Panc1 (cell line): Measurements from ENCODE around the gene FANCB.

ENCODE experiments used
- CTCF ChIP-seq: fragments of 450-650 bp; IDR thresholded peaks from 2 replicates; pipeline ENCODE4 v1.5.1; 2017; ENCODE audit warnings: mild to moderate bottlenecking
- POLR2AphosphoS5 ChIP-seq: IDR thresholded peaks from 2 replicates; pipeline ENCODE4 v1.6.1; 2012; ENCODE audit warnings: mild to moderate bottlenecking, low read depth, low read length, moderate library complexity
- TCF7L2 ChIP-seq: IDR thresholded peaks from 2 replicates; pipeline ENCODE4 v1.6.1; 2011; ENCODE audit warnings: mild to moderate bottlenecking, low read depth, low read length, inconsistent platforms

- TF ChIP-seq CTCF, result no peak
- no peak for TF ChIP-seq TCF7L2
- no peak for TF ChIP-seq POLR2AphosphoS5
These were observed 46.5 kb downstream of the FANCB start for GRCh38 chrX:14826319-14826718.
